ENCODE measurements around the gene PROZ.

DNA sequence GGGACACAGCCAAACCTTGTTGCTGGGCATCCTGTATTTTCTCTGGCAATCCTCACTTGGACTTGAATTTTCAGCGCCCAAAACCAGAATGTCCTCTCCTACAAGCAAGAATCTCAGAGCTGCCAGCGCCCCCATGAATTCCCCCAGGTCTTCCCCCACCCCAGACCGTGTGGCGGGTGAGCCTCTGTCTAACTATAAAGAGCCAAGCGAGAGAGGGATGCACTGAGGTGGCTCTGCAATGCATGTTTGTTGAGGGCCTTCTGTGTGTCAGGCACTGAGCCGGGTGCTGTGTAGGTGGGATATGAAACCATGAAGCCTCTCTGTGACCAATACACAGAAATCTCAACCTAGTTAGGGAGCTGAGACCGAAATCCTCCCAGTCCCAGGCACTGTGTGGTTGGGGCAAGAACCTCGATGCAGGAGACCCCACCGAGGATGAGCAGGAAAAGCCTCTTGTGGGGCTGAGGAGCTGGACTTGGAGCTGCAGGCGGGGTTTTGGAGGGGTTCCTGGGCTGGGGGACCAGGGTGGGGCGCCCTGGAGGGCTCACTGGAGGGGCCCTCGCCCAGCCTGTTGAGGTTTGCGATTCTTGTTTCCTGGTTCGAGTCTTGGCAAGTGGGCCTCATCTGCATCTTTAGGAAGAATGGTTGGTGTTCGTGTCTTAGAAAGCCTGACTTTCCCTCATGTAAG, 12.4 kb upstream of the PROZ start:
- TF ChIP-seq PRDM4 (CRISPR knock-in tag; IDR thresholded peaks at IDR 0.05; ENCODE audit: borderline replicate concordance) = no peak
- no peak for TF ChIP-seq SIN3A (IDR thresholded peaks at IDR 0.05; ENCODE audit: borderline replicate concordance, low read depth, low read length)
- no peak for TF ChIP-seq ZNF776 (CRISPR knock-in tag; IDR thresholded peaks at IDR 0.05)
- no peak for TF ChIP-seq SP2 (CRISPR knock-in tag; IDR thresholded peaks at IDR 0.05)
- no peak for TF ChIP-seq MXD1 (CRISPR knock-in tag; IDR thresholded peaks at IDR 0.05)
- TF ChIP-seq MXI1 (IDR thresholded peaks at IDR 0.05; ENCODE audit: borderline replicate concordance, low read depth, low read length) = no peak
- TF ChIP-seq CAMTA2 (CRISPR knock-in tag; IDR thresholded peaks at IDR 0.05; ENCODE audit: borderline replicate concordance) = no peak
- TF ChIP-seq, protein P1, sequence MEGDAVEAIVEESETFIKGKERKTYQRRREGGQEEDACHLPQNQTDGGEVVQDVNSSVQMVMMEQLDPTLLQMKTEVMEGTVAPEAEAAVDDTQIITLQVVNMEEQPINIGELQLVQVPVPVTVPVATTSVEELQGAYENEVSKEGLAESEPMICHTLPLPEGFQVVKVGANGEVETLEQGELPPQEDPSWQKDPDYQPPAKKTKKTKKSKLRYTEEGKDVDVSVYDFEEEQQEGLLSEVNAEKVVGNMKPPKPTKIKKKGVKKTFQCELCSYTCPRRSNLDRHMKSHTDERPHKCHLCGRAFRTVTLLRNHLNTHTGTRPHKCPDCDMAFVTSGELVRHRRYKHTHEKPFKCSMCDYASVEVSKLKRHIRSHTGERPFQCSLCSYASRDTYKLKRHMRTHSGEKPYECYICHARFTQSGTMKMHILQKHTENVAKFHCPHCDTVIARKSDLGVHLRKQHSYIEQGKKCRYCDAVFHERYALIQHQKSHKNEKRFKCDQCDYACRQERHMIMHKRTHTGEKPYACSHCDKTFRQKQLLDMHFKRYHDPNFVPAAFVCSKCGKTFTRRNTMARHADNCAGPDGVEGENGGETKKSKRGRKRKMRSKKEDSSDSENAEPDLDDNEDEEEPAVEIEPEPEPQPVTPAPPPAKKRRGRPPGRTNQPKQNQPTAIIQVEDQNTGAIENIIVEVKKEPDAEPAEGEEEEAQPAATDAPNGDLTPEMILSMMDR (CRISPR knock-in tag; IDR thresholded peaks at IDR 0.05) = no peak
- no peak for TF ChIP-seq BRD4 (CRISPR knock-in tag; IDR thresholded peaks at IDR 0.05)
- no peak for TF ChIP-seq ARID3A (IDR thresholded peaks at IDR 0.05; ENCODE audit: low read depth, low read length)
- TF ChIP-seq, protein P2, sequence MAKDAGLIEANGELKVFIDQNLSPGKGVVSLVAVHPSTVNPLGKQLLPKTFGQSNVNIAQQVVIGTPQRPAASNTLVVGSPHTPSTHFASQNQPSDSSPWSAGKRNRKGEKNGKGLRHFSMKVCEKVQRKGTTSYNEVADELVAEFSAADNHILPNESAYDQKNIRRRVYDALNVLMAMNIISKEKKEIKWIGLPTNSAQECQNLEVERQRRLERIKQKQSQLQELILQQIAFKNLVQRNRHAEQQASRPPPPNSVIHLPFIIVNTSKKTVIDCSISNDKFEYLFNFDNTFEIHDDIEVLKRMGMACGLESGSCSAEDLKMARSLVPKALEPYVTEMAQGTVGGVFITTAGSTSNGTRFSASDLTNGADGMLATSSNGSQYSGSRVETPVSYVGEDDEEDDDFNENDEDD (CRISPR knock-in tag; IDR thresholded peaks at IDR 0.05; ENCODE audit: borderline replicate concordance) = no peak
- TF ChIP-seq EHMT2 (IDR thresholded peaks at IDR 0.05; ENCODE audit: borderline replicate concordance, low read depth, low read length) = no peak
- TF ChIP-seq ZMYM4 (CRISPR knock-in tag; IDR thresholded peaks at IDR 0.05) = no peak
- TF ChIP-seq ZNF496 (CRISPR knock-in tag; IDR thresholded peaks at IDR 0.05; ENCODE audit: insufficient replicate concordance) = no peak

All from HepG2 (cell line).